ENCODE data around the gene ARHGEF28.

- TF ChIP-seq, protein P1, sequence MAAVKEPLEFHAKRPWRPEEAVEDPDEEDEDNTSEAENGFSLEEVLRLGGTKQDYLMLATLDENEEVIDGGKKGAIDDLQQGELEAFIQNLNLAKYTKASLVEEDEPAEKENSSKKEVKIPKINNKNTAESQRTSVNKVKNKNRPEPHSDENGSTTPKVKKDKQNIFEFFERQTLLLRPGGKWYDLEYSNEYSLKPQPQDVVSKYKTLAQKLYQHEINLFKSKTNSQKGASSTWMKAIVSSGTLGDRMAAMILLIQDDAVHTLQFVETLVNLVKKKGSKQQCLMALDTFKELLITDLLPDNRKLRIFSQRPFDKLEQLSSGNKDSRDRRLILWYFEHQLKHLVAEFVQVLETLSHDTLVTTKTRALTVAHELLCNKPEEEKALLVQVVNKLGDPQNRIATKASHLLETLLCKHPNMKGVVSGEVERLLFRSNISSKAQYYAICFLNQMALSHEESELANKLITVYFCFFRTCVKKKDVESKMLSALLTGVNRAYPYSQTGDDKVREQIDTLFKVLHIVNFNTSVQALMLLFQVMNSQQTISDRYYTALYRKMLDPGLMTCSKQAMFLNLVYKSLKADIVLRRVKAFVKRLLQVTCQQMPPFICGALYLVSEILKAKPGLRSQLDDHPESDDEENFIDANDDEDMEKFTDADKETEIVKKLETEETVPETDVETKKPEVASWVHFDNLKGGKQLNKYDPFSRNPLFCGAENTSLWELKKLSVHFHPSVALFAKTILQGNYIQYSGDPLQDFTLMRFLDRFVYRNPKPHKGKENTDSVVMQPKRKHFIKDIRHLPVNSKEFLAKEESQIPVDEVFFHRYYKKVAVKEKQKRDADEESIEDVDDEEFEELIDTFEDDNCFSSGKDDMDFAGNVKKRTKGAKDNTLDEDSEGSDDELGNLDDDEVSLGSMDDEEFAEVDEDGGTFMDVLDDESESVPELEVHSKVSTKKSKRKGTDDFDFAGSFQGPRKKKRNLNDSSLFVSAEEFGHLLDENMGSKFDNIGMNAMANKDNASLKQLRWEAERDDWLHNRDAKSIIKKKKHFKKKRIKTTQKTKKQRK (IDR thresholded peaks at IDR 0.05; ENCODE audit: low read length), result no peak
- no peak for TF ChIP-seq RFX3 (CRISPR knock-in tag; IDR thresholded peaks at IDR 0.05)
- TF ChIP-seq, protein P2, sequence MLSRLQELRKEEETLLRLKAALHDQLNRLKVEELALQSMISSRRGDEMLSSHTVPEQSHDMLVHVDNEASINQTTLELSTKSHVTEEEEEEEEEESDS (CRISPR knock-in tag; IDR thresholded peaks at IDR 0.05; ENCODE audit: borderline replicate concordance), result no peak
- no peak for TF ChIP-seq ELK4 (CRISPR knock-in tag; IDR thresholded peaks at IDR 0.05; ENCODE audit: borderline replicate concordance)
- no peak for TF ChIP-seq STAT6 (CRISPR knock-in tag; IDR thresholded peaks at IDR 0.05; ENCODE audit: borderline replicate concordance)
- no peak for TF ChIP-seq CTCF (CRISPR knock-in tag; IDR thresholded peaks at IDR 0.05)
- no peak for TF ChIP-seq TRIM24 (CRISPR knock-in tag; IDR thresholded peaks at IDR 0.05)
Measured at GRCh38 chr5:73826301-73827105, 200.5 kb downstream of the ARHGEF28 start.
